Chondrocyte (in vitro differentiated cells): ENCODE results near the gene SPON2. TPM values are rescaled to one million over a fixed set of nuclear protein-coding genes. Genes with fewer than 3 reads are reported as not detected.
A peak's percentile ranks its signal among the peaks of the same experiment; 100 is the strongest.

Experiments
- DNase-seq: peaks from one replicate; pipeline ENCODE4 v3.0.0; 2021; ENCODE audit warnings: mixed read lengths, low spot score
- H3K27ac Mint-ChIP-seq: one replicate; pipeline ENCODE4 v1.8.0; 2021; ENCODE audit warnings: mild to moderate bottlenecking, moderate library complexity, mixed read lengths; ENCODE audit not compliant: unreplicated experiment
- H3K27me3 Mint-ChIP-seq: 2 replicates; pipeline ENCODE4 v1.8.0; 2021; ENCODE audit warnings: low read depth, mixed read lengths
- H3K36me3 Mint-ChIP-seq: 2 replicates; pipeline ENCODE4 v1.8.0; 2021; ENCODE audit warnings: low read depth, mixed read lengths
- H3K4me1 Mint-ChIP-seq: 2 replicates; pipeline ENCODE4 v1.8.0; 2021; ENCODE audit warnings: low read depth, mild to moderate bottlenecking, mixed read lengths
- H3K4me3 Mint-ChIP-seq: one replicate; pipeline ENCODE4 v1.8.0; 2021; ENCODE audit warnings: mild to moderate bottlenecking, moderate library complexity, mixed read lengths; ENCODE audit not compliant: unreplicated experiment
- H3K9me3 Mint-ChIP-seq: 2 replicates; pipeline ENCODE4 v1.8.0; 2021; ENCODE audit warnings: low read depth, mixed read lengths
- total RNA-seq: library from RNA; stranded (reverse); gene quantifications from 3 replicates; pipeline ENCODE4 v1.2.1, GENCODE V29; 2021
- TF ChIP-seq, protein P1 (sequence below): fragments of 200-600 bp; sonication (generic); IDR thresholded peaks from 2 replicates; pipeline ENCODE4 v1.5.0; 2021; ENCODE audit warnings: antibody characterized with exemption, mild to moderate bottlenecking, moderate library complexity

SPON2 gene
- total RNA-seq, 1 donor from 2014 or later: 158 TPM

GRCh38 chr4:1153567-1154090, 18.8 kb downstream of the SPON2 start:
- no peak overlapping the region for H3K4me3 Mint-ChIP-seq
- peaks cover 10% of the 10 kb centered on the region for H3K36me3 Mint-ChIP-seq
- H3K9me3 Mint-ChIP-seq: peaks cover 15% of the 10 kb centered on the region
- H3K27me3 Mint-ChIP-seq: peaks cover 34% of the 10 kb centered on the region
- TF ChIP-seq, protein P1, sequence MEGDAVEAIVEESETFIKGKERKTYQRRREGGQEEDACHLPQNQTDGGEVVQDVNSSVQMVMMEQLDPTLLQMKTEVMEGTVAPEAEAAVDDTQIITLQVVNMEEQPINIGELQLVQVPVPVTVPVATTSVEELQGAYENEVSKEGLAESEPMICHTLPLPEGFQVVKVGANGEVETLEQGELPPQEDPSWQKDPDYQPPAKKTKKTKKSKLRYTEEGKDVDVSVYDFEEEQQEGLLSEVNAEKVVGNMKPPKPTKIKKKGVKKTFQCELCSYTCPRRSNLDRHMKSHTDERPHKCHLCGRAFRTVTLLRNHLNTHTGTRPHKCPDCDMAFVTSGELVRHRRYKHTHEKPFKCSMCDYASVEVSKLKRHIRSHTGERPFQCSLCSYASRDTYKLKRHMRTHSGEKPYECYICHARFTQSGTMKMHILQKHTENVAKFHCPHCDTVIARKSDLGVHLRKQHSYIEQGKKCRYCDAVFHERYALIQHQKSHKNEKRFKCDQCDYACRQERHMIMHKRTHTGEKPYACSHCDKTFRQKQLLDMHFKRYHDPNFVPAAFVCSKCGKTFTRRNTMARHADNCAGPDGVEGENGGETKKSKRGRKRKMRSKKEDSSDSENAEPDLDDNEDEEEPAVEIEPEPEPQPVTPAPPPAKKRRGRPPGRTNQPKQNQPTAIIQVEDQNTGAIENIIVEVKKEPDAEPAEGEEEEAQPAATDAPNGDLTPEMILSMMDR: no peak
- DNase-seq: no peak
- peaks cover 16% of the 10 kb centered on the region for H3K4me1 Mint-ChIP-seq
- peak overlapping the region; percentile 27 for H3K27ac Mint-ChIP-seq

- no peak overlapping the region for H3K27ac Mint-ChIP-seq
Measured at GRCh38 chr4:1152290-1152689, 20.1 kb downstream of the SPON2 start.

GRCh38 chr4:1151541-1151940, 20.8 kb downstream of the SPON2 start:
- no peak for DNase-seq
- Mint-ChIP-seq H3K27me3 (peaks cover 29% of the 10 kb centered on the region), H3K4me1 (peaks cover 16% of the 10 kb centered on the region), H3K36me3 (peaks cover 1% of the 10 kb centered on the region), H3K27ac (no peak overlapping the region), H3K9me3 (no peaks in the 10 kb centered on the region), H3K4me3 (no peak overlapping the region)
- TF ChIP-seq, protein P1: no peak

More at GRCh38 chr4:1152290-1152689, 20.1 kb downstream of the SPON2 start:
- TF ChIP-seq, protein P1: no peak
- Mint-ChIP-seq H3K4me1 (peaks cover 16% of the 10 kb centered on the region), H3K4me3 (no peak overlapping the region), H3K9me3 (peaks cover 2% of the 10 kb centered on the region), H3K27me3 (peaks cover 31% of the 10 kb centered on the region), H3K36me3 (peaks cover 1% of the 10 kb centered on the region)
- DNase-seq: no peak

DNA sequence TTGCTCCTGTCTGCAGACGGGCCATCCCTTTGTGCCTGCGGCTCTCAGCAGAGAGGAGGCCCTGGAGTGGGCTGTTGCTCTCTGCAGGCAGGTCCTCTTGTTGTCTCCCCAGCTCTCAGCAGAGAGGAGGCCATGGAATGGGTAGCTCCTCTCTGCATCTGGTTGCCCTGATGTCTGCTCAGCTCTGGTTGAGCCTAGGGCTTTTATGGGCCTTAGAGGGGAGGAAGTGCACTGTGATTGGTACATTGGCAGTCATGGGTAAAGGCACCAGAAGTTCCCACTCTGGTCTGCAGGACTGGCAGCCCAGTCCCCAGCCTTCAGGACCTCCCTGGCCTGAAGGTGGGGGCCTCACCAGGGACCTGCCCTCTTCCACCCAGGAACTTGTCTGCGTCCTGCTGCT, 21.5 kb downstream of the SPON2 start:
- peaks cover 29% of the 10 kb centered on the region for H3K27me3 Mint-ChIP-seq
- TF ChIP-seq, protein P1: no peak
- no peak overlapping the region for H3K27ac Mint-ChIP-seq
- no peak overlapping the region for H3K4me3 Mint-ChIP-seq
- no peaks in the 10 kb centered on the region for H3K9me3 Mint-ChIP-seq
- peaks cover 16% of the 10 kb centered on the region for H3K4me1 Mint-ChIP-seq
- no peak for DNase-seq
- peaks cover 1% of the 10 kb centered on the region for H3K36me3 Mint-ChIP-seq

GRCh38 chr4:1139860-1140259, 32.5 kb downstream of the SPON2 start:
- no peak overlapping the region for H3K4me3 Mint-ChIP-seq
- peaks cover 56% of the 10 kb centered on the region for H3K27me3 Mint-ChIP-seq
- H3K4me1 Mint-ChIP-seq: no peaks in the 10 kb centered on the region
- H3K36me3 Mint-ChIP-seq: peaks cover 8% of the 10 kb centered on the region
- no peak for DNase-seq
- TF ChIP-seq, protein P1: no peak
- peaks cover 4% of the 10 kb centered on the region for H3K9me3 Mint-ChIP-seq
- no peak overlapping the region for H3K27ac Mint-ChIP-seq
